Keratinocyte (primary cell): ENCODE data around the gene CHRNB4. TPM values are rescaled to one million over a fixed set of nuclear protein-coding genes. Genes with fewer than 3 reads are reported as not detected.

Experiments used
- DNase-seq: peaks from one replicate; pipeline ENCODE4 v3.0.0-alpha.2; 2011; ENCODE audit warnings: low read depth, missing footprints, low spot score
- FAIRE-seq: peaks from 2 replicates; lab custom pipeline; 2011; peaks lifted over from hg19 to GRCh38; lab: Jason Lieb, UNC
- H2AFZ ChIP-seq: 2 replicates; pipeline ENCODE4 v1.6.0; 2012; ENCODE audit warnings: low read length, control low read depth, inconsistent platforms; ENCODE audit not compliant: control insufficient read depth
- H3K27ac ChIP-seq: 2 replicates; pipeline ENCODE4 v1.5.1; 2011; ENCODE audit warnings: low read length; ENCODE audit not compliant: control insufficient read depth, insufficient read depth
- H3K27me3 ChIP-seq: 3 replicates; pipeline ENCODE4 v1.6.0; 2011; ENCODE audit warnings: low read length; ENCODE audit not compliant: control insufficient read depth, insufficient read depth; ENCODE audit errors: extremely low read depth
- H3K36me3 ChIP-seq, 2 experiments: 2 replicates in 1 of 2; 3 replicates in 1 of 2; pipeline ENCODE4 v1.5.1; 2011; ENCODE audit warnings: low read length in 2 of 2, mild to moderate bottlenecking in 1 of 2; ENCODE audit not compliant: control insufficient read depth in 2 of 2, insufficient read depth in 2 of 2; ENCODE audit errors: extremely low read depth in 1 of 2
- H3K4me1 ChIP-seq: 3 replicates; pipeline ENCODE4 v1.5.1; 2011; ENCODE audit warnings: low read length; ENCODE audit not compliant: control insufficient read depth, insufficient read depth; ENCODE audit errors: extremely low read depth
- H3K4me2 ChIP-seq: 3 replicates; pipeline ENCODE4 v1.6.0; 2011; ENCODE audit warnings: low read depth, low read length; ENCODE audit not compliant: control insufficient read depth, insufficient read depth; ENCODE audit errors: extremely low read depth
- H3K4me3 ChIP-seq, 3 experiments: fragments of 200-600 bp in 1 of 3; sonication (generic) in 1 of 3; 2 replicates in 2 of 3; 3 replicates in 1 of 3; pipeline ENCODE4 v1.5.1; 2011 to 2016; ENCODE audit warnings: low read length in 3 of 3, mild to moderate bottlenecking in 3 of 3, control low read depth in 2 of 3, inconsistent platforms in 1 of 3, low read depth in 1 of 3, mixed read lengths in 1 of 3, mixed run types in 1 of 3, moderate library complexity in 1 of 3; ENCODE audit not compliant: control insufficient read depth in 2 of 3, insufficient read depth in 2 of 3; ENCODE audit errors: extremely low read depth in 1 of 3
- H3K79me2 ChIP-seq: 2 replicates; pipeline ENCODE4 v1.6.0; 2012; ENCODE audit warnings: low read length; ENCODE audit not compliant: control insufficient read depth, insufficient read depth
- H3K9ac ChIP-seq: 3 replicates; pipeline ENCODE4 v1.6.0; 2011; ENCODE audit warnings: low read length; ENCODE audit not compliant: control insufficient read depth, insufficient read depth; ENCODE audit errors: extremely low read depth
- H3K9me1 ChIP-seq: 3 replicates; pipeline ENCODE4 v1.6.0; 2011; ENCODE audit warnings: low read length; ENCODE audit not compliant: control insufficient read depth, insufficient read depth; ENCODE audit errors: extremely low read depth
- H3K9me3 ChIP-seq: 2 replicates; pipeline ENCODE4 v1.5.1; 2012; ENCODE audit warnings: low read depth, low read length; ENCODE audit not compliant: control insufficient read depth
- H4K20me1 ChIP-seq: 3 replicates; pipeline ENCODE4 v1.6.0; 2011; ENCODE audit warnings: low read length; ENCODE audit not compliant: control insufficient read depth, insufficient read depth; ENCODE audit errors: extremely low read depth
- EZH2 ChIP-seq: IDR thresholded peaks from one replicate; pipeline ENCODE4 v1.6.1; 2012; ENCODE audit warnings: inconsistent platforms, mild to moderate bottlenecking, low read length, moderate library complexity
- dilution Hi-C: fragments of 300-500 bp; cut with MboI; formaldehyde crosslinking; loops from one replicate; pipeline ENCODE4 v1.7.0; 2020; ENCODE audit warnings: low sequenced_read_pairs; ENCODE audit not compliant: extremely low pct_ligation_motif_present
- polyA plus RNA-seq, 5 experiments: library from polyadenylated mRNA; depleted of rRNA in 3 of 5; stranded (reverse) in 3 of 5; stranded (forward) in 1 of 5; unstranded in 1 of 5; fragments of >200 nt; gene quantifications; 1 replicate in 1 of 5; 2 replicates in 3 of 5; 3 replicates in 1 of 5; pipeline versions ENCODE4 v1.2.1 to v1.2.3, GENCODE V29; 2011 to 2012; ENCODE audit warnings: missing spikeins in 2 of 5, low read depth in 1 of 5, low replicate concordance in 1 of 5
- TF ChIP-seq, protein P1 (sequence below), 3 experiments: IDR thresholded peaks in 1 of 3; conservative IDR thresholded peaks in 1 of 3; optimal IDR thresholded peaks in 1 of 3; 2 replicates in 2 of 3; 3 replicates in 1 of 3; pipeline versions ENCODE3 to v1.5.1; 2011; ENCODE audit warnings: low read length in 3 of 3, mild to moderate bottlenecking in 3 of 3, moderate library complexity in 2 of 3, control low read depth in 1 of 3, inconsistent platforms in 1 of 3; ENCODE audit not compliant: insufficient read depth in 2 of 3; ENCODE audit errors: extremely low read depth in 1 of 3

Gene CHRNB4
- polyA plus RNA-seq, 1 donor (not counting 4 experiments of a cell fraction or from before 2014, with no cell fraction given) = 0.04 TPM

DNA sequence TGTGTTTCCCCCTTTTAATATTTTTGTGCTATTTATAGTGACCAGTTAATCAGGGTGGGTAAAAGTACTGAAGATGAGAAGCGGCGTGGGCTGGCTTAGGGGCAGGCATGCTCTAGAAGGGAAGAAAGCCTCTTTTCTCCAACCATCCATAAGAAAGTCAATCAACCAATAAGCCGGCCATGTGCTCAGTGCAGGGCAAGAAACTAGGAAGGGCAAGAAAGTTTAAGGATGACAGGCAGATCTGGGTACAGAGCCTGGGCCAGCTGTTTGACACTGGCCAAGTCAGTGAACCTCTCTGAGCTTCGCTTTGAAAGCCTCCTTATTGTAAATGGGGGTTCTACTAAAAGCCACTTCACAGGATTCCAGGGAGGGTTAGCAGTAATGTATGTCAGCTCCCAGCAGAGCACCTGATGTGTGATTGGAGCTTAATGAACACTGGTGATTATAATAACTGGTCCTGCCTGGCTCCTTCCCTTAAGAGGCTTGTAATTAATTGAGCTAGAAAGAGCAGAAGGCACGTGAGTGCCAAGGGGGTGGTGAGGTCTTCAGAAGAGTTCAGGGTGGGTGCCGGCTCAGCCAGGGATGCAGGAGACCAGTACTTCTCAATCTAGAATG is 14.5 kb downstream of the CHRNB4 start:
- Histone ChIP-seq H3K9ac (no peak overlapping the region), H3K4me1 (peaks cover 19% of the 10 kb centered on the region), H3K27me3 (peaks cover 16% of the 10 kb centered on the region), H3K4me3 (no peak overlapping the region), H3K9me1 (no peaks in the 10 kb centered on the region), H3K9me3 (no peaks in the 10 kb centered on the region), H3K36me3 (no peaks in the 10 kb centered on the region), H2AFZ (no peak overlapping the region), H3K27ac (no peak overlapping the region), H4K20me1 (no peaks in the 10 kb centered on the region), H3K79me2 (no peaks in the 10 kb centered on the region), H3K4me2 (no peak overlapping the region)
- FAIRE-seq (no peak), DNase-seq (no peak)
- dilution Hi-C loops = no loop called here
- TF ChIP-seq EZH2 = no peak
- TF ChIP-seq, protein P1, sequence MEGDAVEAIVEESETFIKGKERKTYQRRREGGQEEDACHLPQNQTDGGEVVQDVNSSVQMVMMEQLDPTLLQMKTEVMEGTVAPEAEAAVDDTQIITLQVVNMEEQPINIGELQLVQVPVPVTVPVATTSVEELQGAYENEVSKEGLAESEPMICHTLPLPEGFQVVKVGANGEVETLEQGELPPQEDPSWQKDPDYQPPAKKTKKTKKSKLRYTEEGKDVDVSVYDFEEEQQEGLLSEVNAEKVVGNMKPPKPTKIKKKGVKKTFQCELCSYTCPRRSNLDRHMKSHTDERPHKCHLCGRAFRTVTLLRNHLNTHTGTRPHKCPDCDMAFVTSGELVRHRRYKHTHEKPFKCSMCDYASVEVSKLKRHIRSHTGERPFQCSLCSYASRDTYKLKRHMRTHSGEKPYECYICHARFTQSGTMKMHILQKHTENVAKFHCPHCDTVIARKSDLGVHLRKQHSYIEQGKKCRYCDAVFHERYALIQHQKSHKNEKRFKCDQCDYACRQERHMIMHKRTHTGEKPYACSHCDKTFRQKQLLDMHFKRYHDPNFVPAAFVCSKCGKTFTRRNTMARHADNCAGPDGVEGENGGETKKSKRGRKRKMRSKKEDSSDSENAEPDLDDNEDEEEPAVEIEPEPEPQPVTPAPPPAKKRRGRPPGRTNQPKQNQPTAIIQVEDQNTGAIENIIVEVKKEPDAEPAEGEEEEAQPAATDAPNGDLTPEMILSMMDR (optimal IDR thresholded peaks at IDR 0.05 in 1 of 3, IDR thresholded peaks at IDR 0.05 in 1 of 3, conservative IDR thresholded peaks at IDR 0.05 in 1 of 3; ENCODE audit: extremely low read depth in 1 of 3, insufficient read depth in 2 of 3, low read length in 3 of 3) = no peak

DNA sequence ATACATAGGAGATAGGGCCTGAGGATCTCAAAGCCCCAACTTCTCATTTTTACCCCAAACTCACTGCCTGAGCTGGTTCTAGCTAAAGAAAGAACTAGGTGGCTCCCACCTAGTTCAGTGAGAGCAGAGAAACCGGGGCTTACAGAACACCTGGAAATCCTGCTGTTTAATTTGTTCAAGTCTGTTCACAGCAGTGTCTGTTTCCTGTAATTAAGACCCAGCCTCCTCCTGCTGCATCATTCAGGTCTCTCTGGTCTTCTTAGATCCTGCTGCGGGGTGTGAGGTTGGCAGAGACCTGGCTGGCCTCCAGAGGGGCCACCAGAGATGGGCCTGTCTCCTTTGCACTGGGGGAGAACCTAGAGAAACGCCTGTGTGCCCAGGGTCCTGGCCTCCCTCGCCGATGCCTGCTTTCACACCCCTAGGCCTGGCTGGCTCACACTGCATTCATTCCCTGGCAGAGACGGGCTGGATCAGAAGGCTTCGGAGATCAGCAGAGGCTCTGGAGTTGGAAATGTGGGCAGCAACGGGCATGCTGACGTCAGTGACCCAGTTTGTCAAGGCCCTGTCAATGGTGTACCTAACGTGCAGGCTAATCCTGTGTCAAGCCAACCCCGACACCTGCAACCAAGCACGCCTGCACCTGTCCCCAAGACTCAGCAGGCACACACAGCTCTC is 15.3 kb downstream of the CHRNB4 start:
- TF ChIP-seq, protein P1 (optimal IDR thresholded peaks at IDR 0.05 in 1 of 3, IDR thresholded peaks at IDR 0.05 in 1 of 3, conservative IDR thresholded peaks at IDR 0.05 in 1 of 3; ENCODE audit: extremely low read depth in 1 of 3, insufficient read depth in 2 of 3, low read length in 3 of 3) = no peak
- no peak for TF ChIP-seq EZH2

More for the DNA sequence above, 15.3 kb downstream of the CHRNB4 start:
- no peak overlapping the region for H3K27ac ChIP-seq
- dilution Hi-C loops = no loop called here
- H3K9me3 ChIP-seq = no peaks in the 10 kb centered on the region
- no peaks in the 10 kb centered on the region for H3K36me3 ChIP-seq
- H3K9ac ChIP-seq = no peak overlapping the region
- no peaks in the 10 kb centered on the region for H3K79me2 ChIP-seq
- H3K27me3 ChIP-seq = peaks cover 23% of the 10 kb centered on the region
- no peaks in the 10 kb centered on the region for H3K9me1 ChIP-seq
- H3K4me2 ChIP-seq = no peak overlapping the region
- FAIRE-seq (no peak), DNase-seq (no peak)
- H4K20me1 ChIP-seq = no peaks in the 10 kb centered on the region
- no peak overlapping the region for H3K4me3 ChIP-seq
- H3K4me1 ChIP-seq = peaks cover 19% of the 10 kb centered on the region
- H2AFZ ChIP-seq = no peak overlapping the region
